PC-3 (cell line): ENCODE measurements around the gene CBFA2T2.

Experiments
- CTCF ChIP-seq: fragments of 300-600 bp; sonication (generic); conservative IDR thresholded peaks from 2 replicates; pipeline ENCODE4 v1.5.1; 2017; ENCODE audit warnings: antibody characterized with exemption, low read depth, mild to moderate bottlenecking, low read length
- EZH2 ChIP-seq: fragments of 300-600 bp; sonication (generic); IDR thresholded peaks from one replicate; pipeline ENCODE4 v1.6.1; 2017; ENCODE audit warnings: antibody characterized with exemption, mild to moderate bottlenecking, low read length; ENCODE audit not compliant: unreplicated experiment
- EZH2phosphoT487 ChIP-seq: fragments of 300-600 bp; sonication (generic); IDR thresholded peaks from 2 replicates; pipeline ENCODE4 v1.6.1; 2018; ENCODE audit warnings: mild to moderate bottlenecking, antibody characterized with exemption, low read length, borderline replicate concordance

DNA sequence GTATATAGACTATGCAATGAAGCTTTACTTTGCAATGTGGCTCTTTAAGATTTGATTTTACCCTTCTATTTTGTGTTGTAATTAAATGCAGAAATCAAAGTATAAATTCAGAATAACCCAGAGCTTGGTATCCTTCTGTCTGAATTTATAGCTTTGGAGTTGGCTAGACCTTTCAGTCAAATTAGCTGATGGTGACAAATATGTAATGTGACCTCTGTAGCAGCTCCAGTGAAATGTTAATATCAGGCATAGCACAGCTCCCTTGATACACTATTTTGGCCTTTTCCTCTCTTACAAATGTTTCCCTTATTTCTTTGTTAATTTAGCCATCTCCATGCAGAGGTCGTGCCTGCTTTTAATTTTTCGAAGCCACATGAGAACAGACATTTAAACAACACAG lies 11.1 kb downstream of the CBFA2T2 start:
- TF ChIP-seq CTCF = no peak
- no peak for TF ChIP-seq EZH2
- no peak for TF ChIP-seq EZH2phosphoT487
